ENCODE results near the gene MCM7. TPM values are rescaled to one million over a fixed set of nuclear protein-coding genes. Genes with fewer than 3 reads are reported as not detected.

The MCM7 gene
- total and polyA plus RNA-seq, 2 of the 13 experiments (the other 11 are each of a cell fraction or from before 2014, with no cell fraction given) = 84.5 to 214 TPM

- TF ChIP-seq FOXJ3 (CRISPR knock-in tag; IDR thresholded peaks at IDR 0.05; ENCODE audit: borderline replicate concordance) (no peak), GLMP (CRISPR knock-in tag; IDR thresholded peaks at IDR 0.05; ENCODE audit: borderline replicate concordance) (no peak), ZNF230 (CRISPR knock-in tag; IDR thresholded peaks at IDR 0.05) (peak; percentile 55; the same call in 1 of the 2 replicates), HOXD1 (CRISPR knock-in tag; IDR thresholded peaks at IDR 0.05) (0 out of 2 replicates have a peak, but pooled peaks have one; percentile 30), ZNF512B (CRISPR knock-in tag; IDR thresholded peaks at IDR 0.05; ENCODE audit: borderline replicate concordance) (no peak), SP5 (CRISPR knock-in tag; IDR thresholded peaks at IDR 0.05; ENCODE audit: borderline replicate concordance, low read depth) (peak; percentile 78), RERE (CRISPR knock-in tag; IDR thresholded peaks at IDR 0.05; ENCODE audit: low read depth) (peak; percentile 70), RBAK (CRISPR knock-in tag; IDR thresholded peaks at IDR 0.05) (no peak), GATAD2A (CRISPR knock-in tag; IDR thresholded peaks at IDR 0.05) (peak; percentile 68), MED1 (CRISPR knock-in tag; IDR thresholded peaks at IDR 0.05) (peak; percentile 92), ZXDC (CRISPR knock-in tag; IDR thresholded peaks at IDR 0.05) (peak; percentile 87; the same call in 1 of the 2 replicates), ERF (CRISPR knock-in tag; IDR thresholded peaks at IDR 0.05) (peak; percentile 98), SPEN (CRISPR knock-in tag; IDR thresholded peaks at IDR 0.05; ENCODE audit: low read depth) (peak; percentile 92), RBFOX2 (IDR thresholded peaks at IDR 0.05; ENCODE audit: low read depth, low read length) (peak; percentile 99), ZBTB20 (CRISPR knock-in tag; IDR thresholded peaks at IDR 0.05; ENCODE audit: borderline replicate concordance, low read depth) (no peak; the same call in 1 of the 2 replicates), ZFP1 (CRISPR knock-in tag; IDR thresholded peaks at IDR 0.05) (peak; percentile 96)
Observed at GRCh38 chr7:100081535-100082102, 19.6 kb downstream of the MCM7 start, which contains the start of gene ZNF3 (continued).

Data from HepG2 (cell line).